Effector memory CD4-positive, alpha-beta T cell (primary cell): Measurements from ENCODE around the gene CDHR1.
"Not testable (repeated sequence)": the region's sequence is repeated elsewhere in the genome, so short reads cannot be mapped to it uniquely, and the experiment has no call there.

ENCODE experiments used
- DNase-seq, 3 donors: peaks; one replicate each; pipeline ENCODE4 v3.0.0-alpha.2; 2020
- H3K27ac ChIP-seq: 2 replicates; pipeline ENCODE4 v1.7.0; 2013; ENCODE audit warnings: mild to moderate bottlenecking, low read length, moderate library complexity; ENCODE audit not compliant: insufficient read depth, poor library complexity, severe bottlenecking
- H3K27me3 ChIP-seq: replicated peaks from 2 replicates; pipeline ENCODE4 v1.7.0; 2013; ENCODE audit warnings: mild to moderate bottlenecking, low read length; ENCODE audit not compliant: insufficient read depth, control insufficient read depth, poor library complexity, severe bottlenecking
- H3K36me3 ChIP-seq: 2 replicates; pipeline ENCODE4 v1.7.0; 2013; ENCODE audit warnings: mild to moderate bottlenecking, low read length, moderate library complexity; ENCODE audit not compliant: control insufficient read depth, insufficient read depth
- H3K4me1 ChIP-seq: 2 replicates; pipeline ENCODE4 v1.7.0; 2013; ENCODE audit warnings: low read length, mild to moderate bottlenecking; ENCODE audit not compliant: control insufficient read depth, insufficient read depth, poor library complexity, severe bottlenecking
- H3K4me3 ChIP-seq: 2 replicates; pipeline ENCODE4 v1.7.0; 2013; ENCODE audit warnings: low read length, low read depth, mild to moderate bottlenecking; ENCODE audit not compliant: insufficient read depth, poor library complexity, severe bottlenecking
- H3K9me3 ChIP-seq: 2 replicates; pipeline ENCODE4 v1.7.0; 2013; ENCODE audit warnings: mild to moderate bottlenecking, low read length, moderate library complexity; ENCODE audit not compliant: control insufficient read depth
- total RNA-seq, 3 donors: gene quantifications; one replicate each; lab custom pipeline; 2026; lab: John Stamatoyannopoulos, UW

The CDHR1 gene
- 0.17 to 3.9 (median 1.2) reads per million in 3 donors for total RNA-seq

- peak within 1 kb of the TSS; percentile 42 for H3K4me3 ChIP-seq
- H3K4me1 ChIP-seq, result peaks cover 5% of the 10 kb centered on the region
- H3K27ac ChIP-seq, result no peak within 1 kb of the TSS
- no peaks in the 10 kb centered on the region for H3K9me3 ChIP-seq
- H3K27me3 ChIP-seq, result peaks cover 16% of the 10 kb centered on the region
- DNase-seq, result peak in 1 of 3 donors; percentile 24
- H3K36me3 ChIP-seq, result no peaks in the 10 kb centered on the region
These were observed at the start of gene CDHR1 for GRCh38 chr10:84194424-84195043. Gene CDHR1, plus strand, starts transcription at chr10:84194537. Its CDS starts 224 bp downstream, at chr10:84194761.

GRCh38 chr10:84147347-84147746, 47.0 kb upstream of the CDHR1 start:
- H3K36me3 ChIP-seq, result peaks cover 84% of the 10 kb centered on the region

GRCh38 chr10:84148006-84148597, 46.2 kb upstream of the CDHR1 start:
- H3K27me3 ChIP-seq, H3K4me1 ChIP-seq, H3K4me3 ChIP-seq, H3K9me3 ChIP-seq, H3K27ac ChIP-seq, DNase-seq: not testable (repeated sequence)
- H3K36me3 ChIP-seq, result peaks cover 85% of the 10 kb centered on the region

More at GRCh38 chr10:84147347-84147746, 47.0 kb upstream of the CDHR1 start:
- no peaks in the 10 kb centered on the region for H3K4me1 ChIP-seq
- H3K27ac ChIP-seq, result no peak overlapping the region
- H3K4me3 ChIP-seq, result no peak overlapping the region
- no peaks in the 10 kb centered on the region for H3K9me3 ChIP-seq
- no peak for DNase-seq
- H3K27me3 ChIP-seq, result no peaks in the 10 kb centered on the region

GRCh38 chr10:84149854-84150253, 44.5 kb upstream of the CDHR1 start:
- H3K36me3 ChIP-seq, result peaks cover 77% of the 10 kb centered on the region
- no peaks in the 10 kb centered on the region for H3K4me1 ChIP-seq
- H3K9me3 ChIP-seq, result no peaks in the 10 kb centered on the region
- H3K27me3 ChIP-seq, result no peaks in the 10 kb centered on the region
- H3K4me3 ChIP-seq, result no peak overlapping the region
- no peak for DNase-seq
- no peak overlapping the region for H3K27ac ChIP-seq

- H3K4me3 ChIP-seq, result no peak overlapping the region
- no peaks in the 10 kb centered on the region for H3K9me3 ChIP-seq
- DNase-seq, result no peak
- H3K36me3 ChIP-seq, result peaks cover 50% of the 10 kb centered on the region
- H3K4me1 ChIP-seq, result no peaks in the 10 kb centered on the region
- H3K27ac ChIP-seq, result no peak overlapping the region
- no peaks in the 10 kb centered on the region for H3K27me3 ChIP-seq
These were observed 41.6 kb upstream of the CDHR1 start for GRCh38 chr10:84152769-84153168.

GRCh38 chr10:84155521-84155920, 38.8 kb upstream of the CDHR1 start:
- H3K4me1 ChIP-seq, result no peaks in the 10 kb centered on the region
- no peak for DNase-seq
- H3K36me3 ChIP-seq, result peaks cover 33% of the 10 kb centered on the region
- H3K27me3 ChIP-seq, result no peaks in the 10 kb centered on the region
- no peaks in the 10 kb centered on the region for H3K9me3 ChIP-seq
- H3K27ac ChIP-seq, result no peak overlapping the region
- no peak overlapping the region for H3K4me3 ChIP-seq

- no peaks in the 10 kb centered on the region for H3K27me3 ChIP-seq
- no peak overlapping the region for H3K4me3 ChIP-seq
- H3K36me3 ChIP-seq, result peaks cover 28% of the 10 kb centered on the region
- no peaks in the 10 kb centered on the region for H3K4me1 ChIP-seq
- no peaks in the 10 kb centered on the region for H3K9me3 ChIP-seq
- H3K27ac ChIP-seq, result no peak overlapping the region
- DNase-seq, result no peak
These were observed 38.3 kb upstream of the CDHR1 start for GRCh38 chr10:84156009-84156408.

- Histone ChIP-seq H3K4me3 (no peak overlapping the region), H3K9me3 (no peaks in the 10 kb centered on the region), H3K27ac (no peak overlapping the region), H3K4me1 (no peaks in the 10 kb centered on the region), H3K36me3 (peaks cover 24% of the 10 kb centered on the region), H3K27me3 (no peaks in the 10 kb centered on the region)
- no peak for DNase-seq
These were observed 37.6 kb upstream of the CDHR1 start for GRCh38 chr10:84156768-84157167.

- no peak overlapping the region for H3K4me3 ChIP-seq
- H3K27me3 ChIP-seq, result no peaks in the 10 kb centered on the region
- H3K9me3 ChIP-seq, result no peaks in the 10 kb centered on the region
- no peak for DNase-seq
- no peak overlapping the region for H3K27ac ChIP-seq
- peaks cover 11% of the 10 kb centered on the region for H3K36me3 ChIP-seq
- no peaks in the 10 kb centered on the region for H3K4me1 ChIP-seq
These were observed 36.3 kb upstream of the CDHR1 start for GRCh38 chr10:84158061-84158460.

- H3K27ac ChIP-seq, result no peak overlapping the region
These were observed 35.8 kb upstream of the CDHR1 start for GRCh38 chr10:84158550-84158949.

More at GRCh38 chr10:84158550-84158949, 35.8 kb upstream of the CDHR1 start:
- peaks cover 6% of the 10 kb centered on the region for H3K36me3 ChIP-seq
- DNase-seq, result no peak
- H3K27me3 ChIP-seq, result no peaks in the 10 kb centered on the region
- no peaks in the 10 kb centered on the region for H3K4me1 ChIP-seq
- no peak overlapping the region for H3K4me3 ChIP-seq
- H3K9me3 ChIP-seq, result no peaks in the 10 kb centered on the region
